Cardiac muscle cell (in vitro differentiated cells and primary cell): Measurements from ENCODE around the gene ALPK1. TPM values are rescaled to one million over a fixed set of nuclear protein-coding genes. Genes with fewer than 3 reads are reported as not detected.
A peak's percentile ranks its signal among the peaks of the same experiment; 100 is the strongest.

ENCODE experiments used
- DNase-seq, 2 donors: peaks; one replicate each; pipeline versions ENCODE4 v3.0.0 to v3.0.0-alpha.2; 2010 to 2017; ENCODE audit warnings: low read depth in 1 of 2, low spot score in 1 of 2
- H3K27ac ChIP-seq: fragments of 200-600 bp; sonication (generic); 2 replicates; pipeline ENCODE4 v1.5.1; 2016
- H3K27me3 ChIP-seq: fragments of 200-600 bp; sonication (generic); 2 replicates; pipeline ENCODE4 v1.6.0; 2016; ENCODE audit warnings: control low read depth
- H3K36me3 ChIP-seq: fragments of 200-600 bp; sonication (generic); 2 replicates; pipeline ENCODE4 v1.5.1; 2016; ENCODE audit warnings: control low read depth
- H3K4me1 ChIP-seq: fragments of 200-600 bp; sonication (generic); 2 replicates; pipeline ENCODE4 v1.8.1; 2017; ENCODE audit warnings: low read depth, mild to moderate bottlenecking, mixed run types
- H3K4me3 ChIP-seq: fragments of 200-600 bp; sonication (generic); 2 replicates; pipeline ENCODE4 v1.5.1; 2016; ENCODE audit warnings: mild to moderate bottlenecking
- H3K9me3 ChIP-seq: fragments of 200-600 bp; sonication (generic); 2 replicates; pipeline ENCODE4 v1.5.1; 2017; ENCODE audit warnings: low read depth, mild to moderate bottlenecking, control low read depth
- CTCF ChIP-seq: IDR thresholded peaks from 2 replicates; pipeline ENCODE4 v1.5.1; 2012; ENCODE audit warnings: low read depth, mild to moderate bottlenecking, low read length
- polyA plus RNA-seq: library from polyadenylated mRNA; unstranded; fragments of >200 nt; fragmentation: Nextera tagmentation; extraction: Ambion mirVana; gene quantifications from 2 replicates; pipeline ENCODE4 v1.2.1, GENCODE V29; 2016
- total RNA-seq: library from RNA; depleted of rRNA; stranded (reverse); fragments of >200 nt; gene quantifications from 2 replicates; pipeline ENCODE4 v1.2.3, GENCODE V29; 2016

ALPK1 gene
- total RNA-seq (0.53 and 0.80 TPM in 2 replicates), polyA plus RNA-seq (0.56 and 1.6 TPM in 2 replicates)

GRCh38 chr4:112296949-112297880 is at the start of gene ALPK1:
ALPK1 (plus strand) TSS chr4:112297369.
- no peak within 1 kb of the TSS for H3K27ac ChIP-seq
- no peak within 1 kb of the TSS for H3K4me3 ChIP-seq
- no peaks in the 10 kb centered on the region for H3K4me1 ChIP-seq
- TF ChIP-seq CTCF = no peak
- H3K36me3 ChIP-seq = no peaks in the 10 kb centered on the region
- DNase-seq = peak in 1 of 2 donors; percentile 95
- H3K27me3 ChIP-seq = peaks cover 13% of the 10 kb centered on the region
- no peaks in the 10 kb centered on the region for H3K9me3 ChIP-seq

GRCh38 chr4:112251019-112251643 is 46.0 kb upstream of the ALPK1 start:
- Histone ChIP-seq H3K27ac (no peak overlapping the region), H3K36me3 (no peaks in the 10 kb centered on the region), H3K4me1 (no peaks in the 10 kb centered on the region), H3K27me3 (no peaks in the 10 kb centered on the region), H3K4me3 (no peak overlapping the region), H3K9me3 (no peaks in the 10 kb centered on the region)
- no peak for TF ChIP-seq CTCF
- DNase-seq = no peak

DNA sequence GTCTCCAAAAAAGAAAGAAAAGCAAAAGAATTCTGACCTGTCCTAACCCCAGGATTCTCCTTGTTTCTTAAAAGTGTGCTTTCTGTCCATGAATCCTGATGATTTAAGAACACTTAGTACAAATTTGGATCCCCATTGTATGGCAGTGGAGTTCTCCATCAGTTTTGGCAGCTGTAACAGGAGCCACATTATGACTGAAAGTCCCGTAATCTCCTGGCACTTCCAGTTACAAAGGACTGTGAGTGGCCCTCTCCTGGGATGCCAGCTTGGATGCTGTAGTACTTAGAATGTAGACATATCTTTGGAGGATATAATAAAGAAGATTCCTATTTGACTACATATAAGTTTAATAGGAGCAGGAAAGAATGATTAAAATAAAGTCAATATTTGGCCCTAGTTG is 44.9 kb upstream of the ALPK1 start:
- Histone ChIP-seq H3K4me1 (no peaks in the 10 kb centered on the region), H3K4me3 (no peak overlapping the region), H3K27ac (no peak overlapping the region), H3K36me3 (no peaks in the 10 kb centered on the region), H3K9me3 (no peaks in the 10 kb centered on the region), H3K27me3 (no peaks in the 10 kb centered on the region)
- TF ChIP-seq CTCF = no peak
- DNase-seq = no peak

DNA sequence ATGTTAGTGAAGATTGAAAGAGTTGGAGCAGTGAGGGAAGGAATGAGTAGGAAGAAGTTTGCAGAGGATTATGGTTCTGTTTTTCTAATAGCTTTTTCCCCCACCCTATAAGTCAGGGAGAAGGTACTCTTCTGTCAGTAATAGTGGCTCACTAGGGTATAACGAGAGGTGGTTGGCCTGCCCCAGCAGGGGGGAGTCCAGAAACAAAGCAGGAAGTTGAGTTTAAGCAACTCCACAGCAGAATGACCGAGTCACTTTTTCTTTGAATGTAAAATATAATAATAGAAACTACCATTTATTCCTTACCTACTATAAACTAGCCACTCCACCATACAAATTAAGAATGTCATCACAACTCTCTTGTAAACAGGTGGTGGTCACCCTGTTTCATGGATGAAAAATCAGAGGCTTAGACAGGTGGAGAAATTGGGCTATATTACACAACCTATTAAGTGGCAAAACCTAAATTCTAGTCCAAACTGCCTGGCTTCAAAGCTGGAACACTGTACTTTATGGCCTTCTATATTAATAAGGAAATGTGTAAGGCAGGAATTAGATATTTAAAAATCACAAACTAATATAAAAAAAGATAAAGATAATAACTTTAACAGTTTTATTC is 43.7 kb upstream of the ALPK1 start:
- Histone ChIP-seq H3K4me3 (no peak overlapping the region), H3K4me1 (no peaks in the 10 kb centered on the region), H3K36me3 (peaks cover 4% of the 10 kb centered on the region), H3K9me3 (no peaks in the 10 kb centered on the region), H3K27ac (no peak overlapping the region), H3K27me3 (no peaks in the 10 kb centered on the region)
- TF ChIP-seq CTCF = no peak
- no peak for DNase-seq

DNA sequence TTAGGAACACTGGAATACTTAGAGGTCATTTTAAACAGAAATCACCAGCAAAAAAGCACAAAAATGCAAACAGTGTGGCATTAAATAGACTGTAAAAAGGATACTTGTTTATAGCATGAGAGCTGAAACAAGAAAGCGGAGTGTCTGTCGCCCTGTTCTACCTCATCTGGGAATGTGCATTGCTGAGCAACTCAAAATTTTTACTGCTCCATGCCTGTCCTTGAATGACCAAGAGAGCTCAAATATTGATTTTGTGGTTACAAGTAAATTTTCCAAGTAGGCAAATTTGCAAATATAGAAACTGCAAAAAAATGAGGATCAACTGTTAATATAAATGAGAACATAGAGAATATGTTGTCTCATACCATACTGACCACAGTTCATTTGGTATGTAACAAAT is 40.1 kb upstream of the ALPK1 start:
- Histone ChIP-seq H3K36me3 (peaks cover 19% of the 10 kb centered on the region), H3K4me3 (no peak overlapping the region), H3K9me3 (no peaks in the 10 kb centered on the region), H3K27me3 (no peaks in the 10 kb centered on the region), H3K4me1 (no peaks in the 10 kb centered on the region), H3K27ac (no peak overlapping the region)
- no peak for TF ChIP-seq CTCF
- no peak for DNase-seq
